Karpas-422 (cell line): ENCODE measurements around the gene SUCO. TPM values are rescaled to one million over a fixed set of nuclear protein-coding genes. Genes with fewer than 3 reads are reported as not detected.
"Not testable (repeated sequence)": the region's sequence is repeated elsewhere in the genome, so short reads cannot be mapped to it uniquely, and the experiment has no call there.

Experiments
- DNase-seq: peaks from one replicate; pipeline ENCODE4 v3.0.0-alpha.2; 2015
- H2AFZ ChIP-seq: fragments of 200-600 bp; sonication (generic); 2 replicates; pipeline ENCODE4 v1.6.1; 2014; ENCODE audit warnings: antibody characterized with exemption, low read length, mixed read lengths
- H3K27ac ChIP-seq: fragments of 200-600 bp; sonication (generic); 2 replicates; pipeline ENCODE4 v1.5.1; 2014; ENCODE audit warnings: mild to moderate bottlenecking, low read length, moderate library complexity
- H3K27me3 ChIP-seq: fragments of 200-600 bp; sonication (generic); 2 replicates; pipeline ENCODE4 v1.6.1; 2014; ENCODE audit warnings: low read length, mixed read lengths
- H3K36me3 ChIP-seq: fragments of 200-600 bp; sonication (generic); 2 replicates; pipeline ENCODE4 v1.6.1; 2014; ENCODE audit warnings: low read length, mixed read lengths; ENCODE audit not compliant: insufficient read depth
- H3K4me1 ChIP-seq: fragments of 200-600 bp; sonication (generic); 2 replicates; pipeline ENCODE4 v1.6.1; 2014; ENCODE audit warnings: mild to moderate bottlenecking, low read length, mixed read lengths
- H3K4me2 ChIP-seq: fragments of 200-600 bp; sonication (generic); 2 replicates; pipeline ENCODE4 v1.6.1; 2014; ENCODE audit warnings: low read length, low read depth, mild to moderate bottlenecking; ENCODE audit not compliant: poor library complexity, severe bottlenecking
- H3K4me3 ChIP-seq: fragments of 200-600 bp; sonication (generic); 2 replicates; pipeline ENCODE4 v1.5.1; 2014; ENCODE audit warnings: mild to moderate bottlenecking, antibody characterized with exemption, low read length, mixed read lengths
- H3K79me2 ChIP-seq: fragments of 200-600 bp; sonication (generic); 2 replicates; pipeline ENCODE4 v1.6.1; 2014; ENCODE audit warnings: mild to moderate bottlenecking, low read length, mixed read lengths
- H3K9ac ChIP-seq: fragments of 200-600 bp; sonication (generic); 2 replicates; pipeline ENCODE4 v1.6.0; 2014; ENCODE audit warnings: low read length
- H3K9me2 ChIP-seq: fragments of 200-600 bp; sonication (generic), shearing (Covaris generic); replicated peaks from 2 replicates; pipeline ENCODE4 v1.6.0; 2014; ENCODE audit warnings: mild to moderate bottlenecking, low read length, moderate library complexity; ENCODE audit not compliant: insufficient read depth
- H3K9me3 ChIP-seq: fragments of 300-700, 200-600 bp; sonication (generic); 2 replicates; pipeline ENCODE4 v1.6.1; 2014; ENCODE audit warnings: low read length, mixed read lengths
- H4K20me1 ChIP-seq: fragments of 200-600 bp; sonication (generic); 2 replicates; pipeline ENCODE4 v1.6.1; 2014; ENCODE audit warnings: mild to moderate bottlenecking, antibody characterized with exemption, low read length, low read depth; ENCODE audit not compliant: insufficient read depth
- total RNA-seq: library from RNA; depleted of rRNA; stranded (reverse); fragments of >200 nt; shearing (Covaris generic); gene quantifications from 2 replicates; pipeline ENCODE4 v1.2.3, GENCODE V29; 2014; ENCODE audit warnings: low replicate concordance

SUCO gene
- total RNA-seq, 1 experiment from 2014 or later, result 52.3 TPM

- peaks cover 31% of the 10 kb centered on the region; the same call in 1 of the 2 replicates for H3K36me3 ChIP-seq
- H3K9me2 ChIP-seq, H3K27ac ChIP-seq, H3K4me1 ChIP-seq, H3K4me2 ChIP-seq, H3K27me3 ChIP-seq, H3K9me3 ChIP-seq, H2AFZ ChIP-seq, H3K9ac ChIP-seq, DNase-seq, H4K20me1 ChIP-seq, H3K4me3 ChIP-seq: not testable (repeated sequence)
- H3K79me2 ChIP-seq, result peaks cover 30% of the 10 kb centered on the region
Observed at GRCh38 chr1:172596782-172597181, 63.8 kb downstream of the SUCO start.

- peaks cover 50% of the 10 kb centered on the region; the same call in 1 of the 2 replicates for H3K36me3 ChIP-seq
- no peak for DNase-seq
- H3K4me3 ChIP-seq, result no peak overlapping the region
- no peaks in the 10 kb centered on the region for H3K27me3 ChIP-seq
- no peaks in the 10 kb centered on the region; the same call in 1 of the 2 replicates for H4K20me1 ChIP-seq
- no peak overlapping the region for H3K9ac ChIP-seq
- H3K9me2 ChIP-seq, result no peaks in the 10 kb centered on the region
- peaks cover 35% of the 10 kb centered on the region for H3K79me2 ChIP-seq
- H3K4me2 ChIP-seq, result no peak overlapping the region
- no peak overlapping the region for H2AFZ ChIP-seq
- H3K9me3 ChIP-seq, result no peaks in the 10 kb centered on the region
- H3K27ac ChIP-seq, result no peak overlapping the region
- H3K4me1 ChIP-seq, result no peaks in the 10 kb centered on the region
Observed at GRCh38 chr1:172599912-172600311, 67.0 kb downstream of the SUCO start.

GRCh38 chr1:172600615-172601014 is 67.7 kb downstream of the SUCO start:
- Histone ChIP-seq H3K9me3 (no peaks in the 10 kb centered on the region), H2AFZ (no peak overlapping the region)

GRCh38 chr1:172601046-172601630 is 68.2 kb downstream of the SUCO start:
- Histone ChIP-seq H3K9me3 (no peaks in the 10 kb centered on the region), H3K27me3 (no peaks in the 10 kb centered on the region), H3K4me3 (no peak overlapping the region), H3K9ac (no peak overlapping the region), H3K4me2 (no peak overlapping the region), H3K79me2 (peaks cover 42% of the 10 kb centered on the region), H3K4me1 (no peaks in the 10 kb centered on the region), H3K9me2 (no peaks in the 10 kb centered on the region), H2AFZ (no peak overlapping the region), H3K36me3 (peaks cover 55% of the 10 kb centered on the region; the same call in 1 of the 2 replicates), H3K27ac (no peak overlapping the region), H4K20me1 (no peaks in the 10 kb centered on the region; the same call in 1 of the 2 replicates)
- DNase-seq, result no peak

More at GRCh38 chr1:172600615-172601014, 67.7 kb downstream of the SUCO start:
- no peaks in the 10 kb centered on the region for H3K4me1 ChIP-seq
- no peak overlapping the region for H3K9ac ChIP-seq
- H3K27ac ChIP-seq, result no peak overlapping the region
- H3K4me2 ChIP-seq, result no peak overlapping the region
- no peaks in the 10 kb centered on the region; the same call in 1 of the 2 replicates for H4K20me1 ChIP-seq
- no peak overlapping the region for H3K4me3 ChIP-seq
- no peaks in the 10 kb centered on the region for H3K9me2 ChIP-seq
- peaks cover 42% of the 10 kb centered on the region for H3K79me2 ChIP-seq
- no peaks in the 10 kb centered on the region for H3K27me3 ChIP-seq
- DNase-seq, result no peak
- peaks cover 55% of the 10 kb centered on the region; the same call in 1 of the 2 replicates for H3K36me3 ChIP-seq

- no peaks in the 10 kb centered on the region; the same call in 1 of the 2 replicates for H4K20me1 ChIP-seq
- peaks cover 55% of the 10 kb centered on the region; the same call in 1 of the 2 replicates for H3K36me3 ChIP-seq
- DNase-seq, result no peak
- H3K79me2 ChIP-seq, result peaks cover 45% of the 10 kb centered on the region
- no peak overlapping the region for H3K27ac ChIP-seq
- H3K9ac ChIP-seq, result no peak overlapping the region
- no peaks in the 10 kb centered on the region for H3K9me2 ChIP-seq
- H3K9me3 ChIP-seq, result no peaks in the 10 kb centered on the region
- H2AFZ ChIP-seq, result no peak overlapping the region
- H3K4me2 ChIP-seq, result no peak overlapping the region
- no peak overlapping the region for H3K4me3 ChIP-seq
- peaks cover 11% of the 10 kb centered on the region for H3K4me1 ChIP-seq
- H3K27me3 ChIP-seq, result no peaks in the 10 kb centered on the region
Observed at GRCh38 chr1:172602706-172603105, 69.8 kb downstream of the SUCO start.

GRCh38 chr1:172603816-172604215 is 70.9 kb downstream of the SUCO start:
- DNase-seq, result no peak
- Histone ChIP-seq H3K79me2 (peaks cover 41% of the 10 kb centered on the region), H3K4me3 (no peak overlapping the region), H3K9me2 (no peaks in the 10 kb centered on the region), H2AFZ (no peak overlapping the region), H3K27me3 (no peaks in the 10 kb centered on the region), H3K4me1 (peaks cover 22% of the 10 kb centered on the region), H3K9me3 (no peaks in the 10 kb centered on the region), H3K4me2 (no peak overlapping the region), H3K36me3 (peaks cover 45% of the 10 kb centered on the region; the same call in 1 of the 2 replicates), H4K20me1 (no peaks in the 10 kb centered on the region; the same call in 1 of the 2 replicates), H3K9ac (no peak overlapping the region), H3K27ac (no peak overlapping the region)

- peaks cover 30% of the 10 kb centered on the region for H3K79me2 ChIP-seq
- no peak overlapping the region for H2AFZ ChIP-seq
- H3K4me1 ChIP-seq, result peaks cover 30% of the 10 kb centered on the region
- H3K4me3 ChIP-seq, result no peak overlapping the region
- H4K20me1 ChIP-seq, result no peaks in the 10 kb centered on the region; the same call in 1 of the 2 replicates
- H3K4me2 ChIP-seq, result no peak overlapping the region
- no peaks in the 10 kb centered on the region for H3K27me3 ChIP-seq
- H3K9me2 ChIP-seq, result no peaks in the 10 kb centered on the region
- no peaks in the 10 kb centered on the region for H3K9me3 ChIP-seq
- peak; percentile 1 for DNase-seq
- peaks cover 41% of the 10 kb centered on the region; the same call in 1 of the 2 replicates for H3K36me3 ChIP-seq
- H3K9ac ChIP-seq, result no peak overlapping the region
- no peak overlapping the region for H3K27ac ChIP-seq
Observed at GRCh38 chr1:172605641-172606040, 72.7 kb downstream of the SUCO start.

GRCh38 chr1:172607145-172607544 is 74.2 kb downstream of the SUCO start:
- Histone ChIP-seq H2AFZ (no peak overlapping the region), H3K4me1 (peaks cover 30% of the 10 kb centered on the region), H3K27ac (no peak overlapping the region), H3K9ac (no peak overlapping the region), H3K9me2 (no peaks in the 10 kb centered on the region), H4K20me1 (no peaks in the 10 kb centered on the region), H3K36me3 (peaks cover 43% of the 10 kb centered on the region; the same call in 1 of the 2 replicates), H3K4me3 (no peak overlapping the region), H3K4me2 (no peak overlapping the region), H3K79me2 (peaks cover 21% of the 10 kb centered on the region), H3K27me3 (no peaks in the 10 kb centered on the region), H3K9me3 (no peaks in the 10 kb centered on the region)
- DNase-seq, result peak; percentile 34
